Aorta (tissue), 5 donors: ENCODE measurements around the gene UCN. TPM values are rescaled to one million over a fixed set of nuclear protein-coding genes. Genes with fewer than 3 reads are reported as not detected.
"Not testable (repeated sequence)": the region's sequence is repeated elsewhere in the genome, so short reads cannot be mapped to it uniquely, and the experiment has no call there.

ENCODE experiments used
- ATAC-seq: fragments of 200-7000 bp; cut with Tn5 transposase; one replicate; pipeline ENCODE4 v1.9.1; 2022; ENCODE audit warnings: moderate library complexity; ENCODE audit not compliant: low FRiP score
- DNase-seq, 2 donors: peaks; one replicate each; pipeline ENCODE4 v3.0.0-alpha.2; 2020
- H3K27ac ChIP-seq, 2 donors: one replicate each; pipeline ENCODE4 v1.5.1; 2013; ENCODE audit warnings: low read length in 2 of 2, mild to moderate bottlenecking in 2 of 2, moderate library complexity in 2 of 2, control low read depth in 1 of 2, inconsistent platforms in 1 of 2, low read depth in 1 of 2
- H3K27me3 ChIP-seq, 2 donors: one replicate each; pipeline ENCODE4 v1.6.1; 2013; ENCODE audit warnings: control low read depth in 1 of 2, low read length in 1 of 2, mild to moderate bottlenecking in 1 of 2, moderate library complexity in 1 of 2; ENCODE audit not compliant: insufficient read depth in 2 of 2, control insufficient read depth in 1 of 2
- H3K36me3 ChIP-seq, 2 donors: one replicate each; pipeline ENCODE4 v1.6.1; 2013; ENCODE audit warnings: control low read depth in 1 of 2, low read length in 1 of 2, mild to moderate bottlenecking in 1 of 2; ENCODE audit not compliant: insufficient read depth in 2 of 2, control insufficient read depth in 1 of 2
- H3K4me1 ChIP-seq, 2 donors: one replicate each; pipeline ENCODE4 v1.6.1; 2013; ENCODE audit warnings: low read length in 2 of 2, control low read depth in 1 of 2, mild to moderate bottlenecking in 1 of 2, moderate library complexity in 1 of 2; ENCODE audit not compliant: insufficient read depth in 2 of 2, control insufficient read depth in 1 of 2
- H3K4me3 ChIP-seq, 2 donors: one replicate each; pipeline ENCODE4 v1.5.1; 2013; ENCODE audit warnings: low read length in 2 of 2, control low read depth in 1 of 2, mild to moderate bottlenecking in 1 of 2
- H3K9me3 ChIP-seq: one replicate; pipeline ENCODE4 v1.6.1; 2013; ENCODE audit warnings: mild to moderate bottlenecking, low read length; ENCODE audit not compliant: control insufficient read depth
- WGBS, 2 donors: extraction: QIAGEN DNeasy Blood & Tissue Kit; methylation state at CpG; one replicate each; pipeline ENCODE4 v1.1.7; 2013; 5-methylcytosine and 5-hydroxymethylcytosine counted together
- intact Hi-C, 2 donors: fragments of 100-400 bp; cut with DNase I; formaldehyde crosslinking; loops; one replicate each; pipeline versions ENCODE4 v1.14.2 to v1.15.0; 2022
- long read RNA-seq, 2 donors: library from polyadenylated mRNA; unstranded; transcript quantifications; one replicate each; pipeline ENCODE4 v2.0.0, GENCODE V29; 2020 to 2021
- polyA plus RNA-seq, 2 donors: library from polyadenylated mRNA; stranded (reverse); fragments of 200-250 nt; gene quantifications; one replicate each; pipeline ENCODE4 v1.2.3, GENCODE V29; 2013
- total RNA-seq, 2 donors: library from RNA; stranded (reverse); fragmentation: NEBNext Ultra II Directional; extraction: Animal tissue kit (Norgen Biotek cat#: 25700); gene quantifications; one replicate each; pipeline ENCODE4 v1.2.1, GENCODE V29; 2021
- donor health status: healthy with polysubstance abuse.
- donor health status: Bipolar disorder and iron deficiency.
- donor health status: DM: no; HTN: no; CAD: no.
- donor health status: DM: no; HTN: no; CAD: no.
- donor health status: DM: yes; HTN: yes; CAD: no.

Gene UCN
- total RNA-seq (1 to 10 TPM; 1.2 to 2.2 TPM), polyA plus RNA-seq (1 to 10 TPM in 1 of 2 donors, not detected in 1; 1.3 TPM)
- long read RNA-seq, donor 1, result 0 reads
- long read RNA-seq, donor 2, partial matches to known transcripts, result 0 of 3 reads
- long read RNA-seq, donor 2, other reads (novel, unspliced or antisense), result 1 of 3 reads

- 8 to 12% methylated on average over 25 of the region's 25 CpGs for WGBS, 2 donors
- no peaks in the 10 kb centered on the region for H3K27me3 ChIP-seq
- H3K4me3 ChIP-seq, result no peak within 1 kb of the TSS
- no peak within 1 kb of the TSS for H3K27ac ChIP-seq
- no peaks in the 10 kb centered on the region for H3K4me1 ChIP-seq
- intact Hi-C loops, result no loop called here
- ATAC-seq, result no peak
- no peaks in the 10 kb centered on the region for H3K36me3 ChIP-seq
- peak; percentile 66 to 87 for DNase-seq
- H3K9me3 ChIP-seq, result no peaks in the 10 kb centered on the region
Measured at GRCh38 chr2:27308359-27308881, at the start of gene UCN. Gene UCN, minus strand, starts transcription at chr2:27308445. Its CDS starts 550 bp downstream, at chr2:27307895.

- H3K9me3 ChIP-seq, result no peaks in the 10 kb centered on the region
- DNase-seq (peak; percentile 95 to 97), ATAC-seq (peak; percentile 98)
- no peaks in the 10 kb centered on the region for H3K27me3 ChIP-seq
- no peaks in the 10 kb centered on the region for H3K36me3 ChIP-seq
- no peaks in the 10 kb centered on the region for H3K4me1 ChIP-seq
- peak within 1 kb of the TSS in 1 of 2 donors; percentile 55 for H3K27ac ChIP-seq
- intact Hi-C loops, result loop anchor here in 1 of 2 donors (2.0 kb wide), 2 partner anchors 14 to 72 kb away; partner anchors contain the start of genes EIF2B4, NRBP1 and SNX17
- WGBS, 2 donors, result 0% methylated on average over 66 to 67 of the region's 67 CpGs
- H3K4me3 ChIP-seq, result peak within 1 kb of the TSS; percentile 63 to 80
Measured at GRCh38 chr2:27356382-27357181, 48.3 kb upstream of the UCN start, which contains the start of gene GTF3C2. Gene GTF3C2, minus strand, starts transcription at chr2:27356764. Its CDS starts 13,210 bp downstream, at chr2:27343554.

GRCh38 chr2:27356056-27356381, 47.8 kb upstream of the UCN start:
- Histone ChIP-seq H3K27me3 (no peaks in the 10 kb centered on the region), H3K9me3 (no peaks in the 10 kb centered on the region), H3K4me3 (peak overlapping the region; percentile 63 to 80), H3K27ac (peak overlapping the region in 1 of 2 donors; percentile 55), H3K4me1 (no peaks in the 10 kb centered on the region), H3K36me3 (no peaks in the 10 kb centered on the region)
- DNase-seq (peak; percentile 71 to 81), ATAC-seq (peak; percentile 39)
- intact Hi-C loops, result loop anchor here in 1 of 2 donors (2.0 kb wide), 2 partner anchors 15 to 73 kb away; partner anchors contain the start of genes EIF2B4, NRBP1 and SNX17
- 0 to 1% methylated on average over 12 of the region's 12 CpGs for WGBS, 2 donors

- Histone ChIP-seq H3K4me3 (no peak overlapping the region), H3K4me1 (no peaks in the 10 kb centered on the region), H3K27ac (no peak overlapping the region), H3K9me3 (no peaks in the 10 kb centered on the region), H3K27me3 (no peaks in the 10 kb centered on the region), H3K36me3 (no peaks in the 10 kb centered on the region)
- DNase-seq (no peak), ATAC-seq (no peak)
- WGBS, 2 donors, result 91 to 92% methylated on average over 7 of the region's 7 CpGs
- intact Hi-C loops, result no loop called here
Measured at GRCh38 chr2:27354597-27354927, 46.3 kb upstream of the UCN start.

- H3K4me3 ChIP-seq, result no peak overlapping the region
- DNase-seq (no peak), ATAC-seq (no peak)
- H3K36me3 ChIP-seq, result no peaks in the 10 kb centered on the region
- 76 to 80% methylated on average over 7 of the region's 7 CpGs for WGBS, 2 donors
- H3K27ac ChIP-seq, result no peak overlapping the region
- no peaks in the 10 kb centered on the region for H3K9me3 ChIP-seq
- H3K4me1 ChIP-seq, result no peaks in the 10 kb centered on the region
- no peaks in the 10 kb centered on the region for H3K27me3 ChIP-seq
- intact Hi-C loops, result no loop called here
Measured at GRCh38 chr2:27353762-27354596, 45.7 kb upstream of the UCN start.

- H3K9me3 ChIP-seq, intact Hi-C loops, H3K27ac ChIP-seq, DNase-seq, H3K4me3 ChIP-seq, H3K27me3 ChIP-seq, ATAC-seq, H3K36me3 ChIP-seq, H3K4me1 ChIP-seq: not testable (repeated sequence)
- WGBS, 2 donors, result 95 to 96% methylated on average over 5 of the region's 5 CpGs
Measured at GRCh38 chr2:27353386-27353761, 45.1 kb upstream of the UCN start.

- Histone ChIP-seq H3K27me3 (no peaks in the 10 kb centered on the region), H3K4me3 (no peak overlapping the region), H3K9me3 (no peaks in the 10 kb centered on the region), H3K4me1 (no peaks in the 10 kb centered on the region), H3K27ac (no peak overlapping the region), H3K36me3 (no peaks in the 10 kb centered on the region)
- intact Hi-C loops, result no loop called here
- DNase-seq (no peak), ATAC-seq (no peak)
- 82% methylated on average over 6 of the region's 6 CpGs for whole genome bisulfite sequencing, 2 donors
Measured at GRCh38 chr2:27351802-27352598, 43.8 kb upstream of the UCN start.

GRCh38 chr2:27350106-27350693, 42.0 kb upstream of the UCN start:
- 76 to 79% methylated on average over 7 of the region's 7 CpGs for WGBS, 2 donors
- H3K4me1 ChIP-seq, result no peaks in the 10 kb centered on the region
- no peak for DNase-seq
- H3K9me3 ChIP-seq, result no peaks in the 10 kb centered on the region
- H3K27ac ChIP-seq, result no peak overlapping the region
- H3K36me3 ChIP-seq, result no peaks in the 10 kb centered on the region
- no peak for ATAC-seq
- intact Hi-C loops, result no loop called here
- no peak overlapping the region for H3K4me3 ChIP-seq
- no peaks in the 10 kb centered on the region for H3K27me3 ChIP-seq
